ENCODE results near the gene NRP2. TPM values are rescaled to one million over a fixed set of nuclear protein-coding genes. Genes with fewer than 3 reads are reported as not detected.
A peak's percentile ranks its signal among the peaks of the same experiment; 100 is the strongest.

Gene NRP2
- total RNA-seq, 1 experiment from 2014 or later = 84.6 TPM

DNA sequence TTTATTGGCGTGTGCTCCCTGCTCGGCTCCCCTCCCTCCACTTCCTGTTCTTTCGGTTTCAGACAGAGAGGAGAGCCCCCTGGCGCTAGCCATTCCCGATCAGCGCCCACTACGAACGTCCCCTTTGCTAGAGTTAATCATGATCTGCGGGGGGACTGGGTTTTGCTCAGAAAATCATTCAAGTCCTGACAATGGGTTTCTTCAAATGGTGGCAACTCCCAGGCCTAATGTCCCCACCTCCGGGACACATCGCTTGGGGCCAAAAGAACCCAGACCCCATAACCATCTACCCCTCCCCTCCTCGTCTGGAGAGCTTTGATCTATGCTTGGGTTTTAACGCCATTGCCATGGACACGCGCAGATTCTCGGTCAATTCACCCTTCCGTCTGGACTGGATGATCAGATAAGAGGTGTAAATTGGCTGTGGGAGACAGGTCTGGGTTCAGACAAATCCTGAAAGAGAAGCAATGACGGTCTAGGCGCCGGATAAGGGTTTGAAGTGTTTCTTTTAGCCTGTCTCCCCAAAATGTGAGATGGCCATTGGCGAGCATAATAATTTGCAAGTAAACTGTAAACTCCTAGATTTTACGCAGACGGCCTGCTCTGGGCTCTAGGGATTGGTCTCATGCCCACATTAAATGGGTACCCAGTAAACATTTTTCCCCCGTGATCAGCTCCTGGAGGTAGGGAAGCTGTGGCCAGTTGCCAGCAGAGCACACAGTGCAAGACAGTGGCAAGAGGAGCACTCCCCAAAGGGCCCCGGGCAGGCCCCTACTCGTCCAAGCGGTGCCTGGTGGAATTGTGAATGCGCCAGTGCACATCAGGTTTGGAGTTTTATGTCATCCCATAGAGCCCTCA, 4.7 kb downstream of the NRP2 start:
- no peak for DNase-seq (ENCODE audit: low read depth)

DNA sequence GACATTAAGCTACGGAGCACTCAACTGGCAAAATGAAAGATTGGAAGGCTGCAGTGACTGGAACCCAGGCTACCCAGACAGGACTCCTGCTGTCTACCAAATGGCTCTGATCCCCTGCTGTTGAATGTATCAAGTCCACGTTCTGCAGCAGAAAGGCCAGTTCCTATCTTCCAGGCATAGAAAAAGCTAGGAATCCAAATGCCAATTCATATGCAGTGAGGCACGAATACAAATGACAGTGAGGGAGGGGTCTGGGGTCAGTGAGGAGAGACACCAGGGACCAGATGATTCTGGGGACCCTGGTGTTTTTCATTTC, 5.3 kb downstream of the NRP2 start:
- no peak for DNase-seq (ENCODE audit: low read depth)

DNA sequence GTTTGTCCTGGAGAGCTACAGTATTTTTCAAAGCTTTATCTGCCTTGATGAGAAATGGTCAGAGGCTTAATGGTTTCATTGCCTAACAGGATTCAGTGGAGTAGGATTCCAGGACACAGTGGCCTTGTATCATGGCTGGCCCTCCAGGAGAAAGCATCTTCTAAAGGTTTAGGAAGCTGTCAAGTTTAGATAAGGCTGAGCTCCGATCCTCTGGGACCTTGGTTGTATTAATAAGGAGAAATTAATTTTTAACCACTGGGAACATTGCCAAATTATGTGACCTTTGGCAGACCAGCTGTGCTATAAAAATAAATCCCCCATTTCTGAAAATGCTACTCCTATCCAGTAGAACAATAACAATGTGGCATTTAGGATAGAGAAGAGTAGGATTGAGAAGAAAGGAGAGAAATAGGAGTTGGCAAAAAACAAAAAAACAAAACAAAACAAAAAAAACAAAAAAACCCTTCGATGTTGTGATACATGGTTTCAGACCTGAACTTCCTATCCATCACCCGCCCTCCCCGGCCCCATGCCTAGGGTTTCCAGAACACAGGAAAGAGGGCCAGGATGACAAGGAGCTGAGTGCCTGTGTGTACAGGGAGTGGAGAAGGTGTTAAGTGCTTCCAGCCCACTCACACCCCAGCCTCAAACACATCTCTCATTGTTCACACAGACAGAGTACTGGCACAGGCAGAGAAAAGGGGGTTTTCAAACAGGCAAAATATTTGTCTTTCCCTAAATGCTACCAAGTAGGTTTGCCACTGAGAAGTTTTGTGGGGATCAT, 6.3 kb downstream of the NRP2 start:
- DNase-seq (ENCODE audit: low read depth) = no peak

DNA sequence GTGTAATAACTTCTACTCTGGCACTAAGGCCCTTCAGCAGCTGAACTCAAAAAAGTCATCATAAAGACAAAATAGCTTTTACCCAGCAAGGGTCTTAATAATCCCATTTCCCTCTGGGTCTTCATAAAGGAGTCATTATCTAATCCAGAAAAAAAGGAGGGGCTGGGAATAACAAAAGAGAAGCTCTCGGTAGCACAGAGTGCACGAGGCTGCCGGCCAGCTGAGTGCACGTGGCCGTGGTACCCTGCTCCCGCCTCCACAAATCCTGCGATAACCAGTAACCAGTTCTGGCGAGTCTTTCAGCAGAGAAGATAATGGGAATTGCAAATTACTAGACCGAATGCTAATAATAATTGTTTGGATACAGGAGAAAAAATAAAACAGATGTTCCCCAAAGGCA, 7.5 kb downstream of the NRP2 start:
- no peak for DNase-seq (ENCODE audit: low read depth)

DNA sequence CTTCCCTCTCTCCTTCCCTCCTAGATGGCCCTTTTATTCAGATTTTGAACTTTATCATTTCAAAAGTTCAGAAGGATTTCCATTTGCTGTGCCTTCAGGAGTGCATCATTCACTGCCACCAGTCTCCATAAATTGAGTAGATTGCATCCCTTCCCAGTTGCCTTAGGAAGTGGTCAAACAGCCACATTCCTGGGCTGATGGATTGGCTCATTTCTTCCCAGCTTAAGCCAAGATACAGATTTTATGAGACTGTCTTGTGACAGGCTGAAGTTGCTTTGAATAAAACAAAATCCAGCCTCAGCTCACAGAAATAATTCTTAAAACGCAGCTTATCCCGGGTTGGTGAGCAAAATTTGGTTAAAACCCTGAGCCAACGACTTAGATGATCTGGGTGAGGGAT, 9.8 kb downstream of the NRP2 start:
- DNase-seq (ENCODE audit: low read depth) = peak; percentile 88

DNA sequence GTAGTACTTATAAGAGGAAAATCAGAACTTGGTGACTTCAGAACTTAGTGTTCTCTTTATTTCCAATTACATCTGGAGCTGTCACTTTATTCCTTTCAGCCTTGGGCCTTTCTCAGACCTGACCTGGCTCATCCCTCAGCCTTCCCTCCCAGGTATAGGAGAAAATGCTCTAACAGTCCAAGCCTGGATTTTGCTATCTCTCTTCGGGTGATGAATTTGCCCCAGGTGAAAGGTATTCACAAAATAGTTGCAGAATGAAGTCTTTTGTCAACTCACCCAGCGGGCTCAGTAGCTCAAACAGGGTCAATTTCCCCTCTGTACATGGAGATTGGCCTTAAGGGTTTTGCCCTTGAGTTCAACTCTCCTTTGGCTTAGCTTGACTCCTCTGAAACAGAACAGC, 12.0 kb downstream of the NRP2 start:
- no peak for DNase-seq (ENCODE audit: low read depth)

DNA sequence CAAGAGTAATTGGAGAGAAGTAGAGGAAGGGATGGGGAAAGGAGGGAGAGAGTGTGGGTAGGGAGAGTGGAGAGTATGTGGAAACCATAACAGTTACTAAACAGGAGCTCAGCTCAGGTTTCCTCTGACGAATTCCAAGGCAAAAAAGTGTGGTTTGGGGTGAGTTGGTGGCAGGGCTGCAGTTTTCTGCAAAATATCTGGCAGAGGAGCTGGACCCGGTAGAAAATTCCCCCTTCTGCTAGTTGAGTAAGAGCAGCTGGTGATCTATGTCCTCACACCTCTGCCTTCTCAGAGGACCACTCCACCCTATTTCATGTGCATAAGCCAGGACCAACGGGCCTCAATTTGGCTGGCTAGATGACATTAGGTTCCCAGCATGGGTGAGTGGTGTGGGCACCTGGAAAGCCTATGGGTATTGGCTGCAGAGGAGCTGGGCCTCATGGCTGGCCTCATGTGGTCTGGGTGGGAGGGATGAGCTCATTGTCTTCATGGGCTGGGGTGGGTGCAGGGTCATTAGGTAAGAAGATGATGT, 13.2 kb downstream of the NRP2 start:
- peak; percentile 85 for DNase-seq (ENCODE audit: low read depth)

DNA sequence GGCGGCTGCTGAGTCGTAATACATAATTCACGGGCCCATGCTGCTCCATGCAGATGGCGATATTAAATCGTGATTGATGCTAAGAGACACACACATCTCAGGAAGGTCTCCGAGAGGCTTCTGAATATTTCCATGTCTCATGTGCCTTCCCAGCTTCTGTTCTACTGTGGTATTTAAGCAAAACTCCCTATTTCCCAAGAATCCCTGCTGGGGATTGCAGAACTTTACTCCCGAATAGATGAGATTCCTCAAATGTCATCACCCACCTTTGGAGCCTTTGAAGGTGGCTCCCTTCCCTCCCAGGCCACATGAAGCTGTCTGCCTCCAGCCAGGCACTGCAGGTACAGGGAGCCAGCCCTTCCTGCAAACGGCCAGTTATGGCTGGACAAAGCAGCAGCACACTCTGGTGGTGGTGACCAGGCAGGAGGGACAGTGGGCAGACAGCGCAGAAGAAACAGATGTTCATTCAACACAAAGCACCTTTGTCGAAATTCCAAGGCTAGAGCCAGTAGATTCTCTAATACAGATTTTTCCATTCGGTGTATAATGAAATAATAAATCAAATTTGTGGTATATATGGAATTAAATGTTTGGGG, 14.1 kb downstream of the NRP2 start:
- peak; percentile 61 for DNase-seq (ENCODE audit: low read depth)

DNA sequence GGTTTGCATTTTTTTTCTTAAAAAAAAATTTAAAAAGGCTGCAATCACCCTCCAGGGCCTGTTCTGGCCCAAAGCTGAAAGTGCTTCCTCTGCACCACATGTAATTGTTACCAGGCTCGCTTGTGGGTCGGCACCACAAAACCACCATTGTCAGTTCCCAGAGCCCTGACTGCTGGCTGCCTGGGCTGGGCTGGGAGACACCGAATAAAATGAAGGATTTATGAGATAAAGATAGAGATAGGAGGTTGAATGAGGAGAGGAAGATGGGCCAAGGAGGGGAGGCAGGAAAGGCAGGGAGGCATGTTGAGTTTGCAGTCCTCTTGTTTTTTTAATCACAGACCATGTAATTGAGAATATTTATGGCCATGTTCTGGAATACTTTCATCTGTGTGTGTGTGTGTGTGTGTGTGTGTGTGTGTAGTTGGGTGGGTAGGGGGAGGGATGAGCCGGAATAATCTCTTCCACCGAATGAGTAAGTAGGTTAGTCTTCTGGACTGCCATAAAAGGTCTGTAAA, 14.7 kb downstream of the NRP2 start:
- DNase-seq (ENCODE audit: low read depth) = peak; percentile 69

DNA sequence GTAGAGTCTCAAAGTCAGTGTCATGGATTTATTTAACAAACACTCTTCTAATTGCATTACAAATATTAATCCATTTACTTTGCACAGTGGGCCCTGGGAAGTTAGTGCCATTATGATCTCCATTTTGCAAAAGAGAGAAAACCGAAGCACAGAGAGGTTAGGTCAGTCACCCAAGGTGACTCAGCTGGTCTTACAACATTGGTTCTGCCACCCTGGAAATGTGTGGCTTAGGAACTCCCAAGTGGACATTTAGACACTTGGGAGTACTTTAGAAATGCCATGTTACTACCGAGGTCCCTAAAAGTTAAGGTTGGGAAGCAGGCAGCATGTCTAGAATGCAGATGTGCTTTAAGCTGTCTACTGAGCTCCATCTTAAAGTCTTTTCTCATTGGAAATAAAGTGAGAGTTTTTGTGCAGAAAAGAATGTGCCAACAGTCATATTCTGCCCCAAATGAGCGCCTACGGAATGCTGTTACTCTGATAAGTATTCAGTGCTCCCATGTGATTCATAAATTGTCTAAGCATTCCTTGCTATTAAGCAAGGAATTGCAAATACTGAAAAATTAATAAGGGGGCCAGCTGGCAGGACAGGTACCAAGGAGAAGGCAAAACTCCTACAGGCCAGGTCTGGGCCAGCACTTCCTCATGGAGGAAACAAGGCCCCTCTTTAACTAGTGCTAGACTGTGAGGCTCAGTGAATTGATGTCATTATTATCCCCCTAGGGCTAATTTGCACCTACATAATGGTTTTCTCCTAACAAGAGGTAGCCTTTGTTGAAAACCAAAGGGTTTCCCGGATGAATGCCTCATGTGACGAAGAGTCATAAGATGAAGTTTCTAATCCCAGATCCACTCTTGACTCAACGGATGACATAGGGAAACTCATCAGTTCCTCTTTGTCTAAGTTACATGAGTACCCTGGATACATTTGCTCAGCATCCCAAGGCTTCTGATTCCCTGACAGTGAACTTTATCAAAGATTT, 16.3 kb downstream of the NRP2 start:
- peak; percentile 61 for DNase-seq (ENCODE audit: low read depth)

DNA sequence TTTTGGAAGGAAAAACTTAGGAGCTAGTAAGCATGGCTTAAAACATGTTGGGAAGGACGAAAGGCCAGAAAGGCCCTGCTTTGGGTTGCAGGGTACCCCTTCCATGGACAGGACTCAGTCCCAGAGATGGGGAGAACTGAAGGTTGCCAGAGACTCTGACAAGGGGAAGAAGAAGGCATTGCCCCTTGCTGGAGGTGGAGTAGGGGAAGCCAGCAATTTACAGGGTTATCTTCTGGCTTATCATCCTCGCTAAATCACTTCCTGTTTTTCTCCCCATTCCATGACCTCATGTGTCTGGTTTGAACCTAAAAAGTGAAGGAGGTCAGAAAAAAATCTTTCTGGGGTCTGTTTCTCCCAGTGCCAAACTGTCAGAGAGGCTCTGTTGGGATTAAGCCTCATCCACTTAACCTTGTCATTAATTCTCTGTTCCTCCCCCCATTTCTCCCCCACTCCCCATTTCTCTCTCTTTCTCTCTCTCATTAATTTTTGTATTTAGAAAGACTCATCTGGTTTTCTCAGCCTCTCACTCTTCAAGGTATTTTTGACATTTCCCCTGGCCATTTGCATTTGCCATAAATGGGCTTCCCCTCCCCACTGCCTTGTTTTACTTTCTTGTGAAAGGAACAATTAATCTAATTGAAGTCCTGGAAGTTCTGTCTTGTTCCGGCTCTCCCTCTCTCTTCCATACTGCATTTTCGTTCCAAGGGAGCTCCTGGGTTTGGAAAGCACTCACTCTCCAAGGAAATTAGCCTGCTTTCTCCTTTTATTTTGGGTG, 17.4 kb downstream of the NRP2 start:
- DNase-seq (ENCODE audit: low read depth) = no peak

DNA sequence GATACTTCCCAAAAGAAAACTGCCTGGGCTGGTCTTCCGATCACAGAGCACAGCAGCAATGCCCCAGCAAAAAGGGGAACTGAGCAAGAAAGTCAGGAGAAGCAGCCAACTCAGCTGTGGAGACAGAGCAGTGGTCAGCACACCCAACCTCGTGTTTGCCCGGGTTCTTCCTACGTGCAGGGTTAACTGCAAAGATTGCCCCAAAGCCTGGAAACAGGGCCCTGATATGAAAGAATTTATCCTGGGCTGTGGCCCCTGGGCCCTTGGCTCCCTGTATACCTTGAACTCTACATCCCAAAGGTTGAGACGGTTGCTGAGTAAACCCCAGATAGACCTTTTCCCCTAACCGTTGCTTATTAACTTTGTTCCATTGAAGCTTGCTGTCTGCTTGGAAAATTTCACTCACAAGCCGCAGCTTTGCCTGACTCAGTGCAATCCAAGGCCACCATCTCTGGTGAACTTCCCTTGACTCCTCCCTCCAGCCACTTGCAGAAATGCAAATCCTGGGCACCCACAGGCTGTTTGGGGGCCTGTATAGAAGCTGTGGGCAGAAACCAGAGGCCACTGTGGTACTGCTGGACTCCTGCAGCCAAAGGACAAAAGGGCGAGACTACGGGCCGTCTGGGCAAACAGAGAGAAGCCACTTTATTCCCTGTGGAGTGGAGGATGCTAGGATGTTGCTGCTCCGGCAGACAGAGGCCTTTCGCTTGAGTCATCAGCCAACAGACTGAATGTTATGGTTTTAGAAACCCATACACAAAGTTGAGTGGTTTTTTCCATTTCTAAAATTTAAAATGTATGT, 18.2 kb downstream of the NRP2 start:
- peak; percentile 96 for DNase-seq (ENCODE audit: low read depth)

DNA sequence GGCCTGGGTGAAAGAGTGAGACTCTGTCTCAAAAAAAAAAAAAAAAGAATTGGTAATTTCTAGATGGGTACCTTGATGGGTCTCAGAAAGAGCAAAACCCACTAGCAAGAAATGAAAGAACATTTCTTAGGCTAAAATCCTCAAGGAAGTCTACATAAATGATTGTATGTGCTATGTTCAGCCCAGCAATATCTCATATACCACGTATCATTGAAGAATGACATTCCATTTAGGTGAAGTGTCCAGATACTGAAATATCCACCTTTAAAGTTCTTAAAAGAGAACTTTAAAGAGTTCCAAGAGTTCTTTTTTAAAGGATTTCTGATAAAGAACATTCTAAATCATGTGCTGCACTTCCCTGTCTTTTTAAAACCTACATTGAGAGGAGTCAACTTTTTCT, 19.2 kb downstream of the NRP2 start:
- DNase-seq (ENCODE audit: low read depth) = peak; percentile 77

DNA sequence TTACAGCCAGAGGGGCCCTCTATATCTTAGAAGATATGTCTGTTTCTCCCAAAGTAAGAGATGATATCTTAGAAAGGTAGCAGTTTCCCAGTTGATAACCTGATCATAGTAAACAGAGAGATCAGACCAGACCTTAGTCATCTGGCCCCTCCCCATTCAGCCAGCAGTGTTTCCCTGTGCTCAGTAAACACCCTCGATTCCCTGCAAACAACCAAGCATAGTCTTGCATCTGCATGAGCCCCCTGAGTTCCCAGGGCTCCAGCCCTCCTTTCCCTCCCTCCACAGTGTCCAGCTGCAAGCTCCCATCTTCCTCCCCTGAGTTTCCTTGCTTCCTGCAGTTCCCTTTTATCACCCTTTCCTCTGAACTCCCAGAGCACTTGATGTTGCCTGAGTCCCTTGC, 20.3 kb downstream of the NRP2 start:
- DNase-seq (ENCODE audit: low read depth) = peak; percentile 57

DNA sequence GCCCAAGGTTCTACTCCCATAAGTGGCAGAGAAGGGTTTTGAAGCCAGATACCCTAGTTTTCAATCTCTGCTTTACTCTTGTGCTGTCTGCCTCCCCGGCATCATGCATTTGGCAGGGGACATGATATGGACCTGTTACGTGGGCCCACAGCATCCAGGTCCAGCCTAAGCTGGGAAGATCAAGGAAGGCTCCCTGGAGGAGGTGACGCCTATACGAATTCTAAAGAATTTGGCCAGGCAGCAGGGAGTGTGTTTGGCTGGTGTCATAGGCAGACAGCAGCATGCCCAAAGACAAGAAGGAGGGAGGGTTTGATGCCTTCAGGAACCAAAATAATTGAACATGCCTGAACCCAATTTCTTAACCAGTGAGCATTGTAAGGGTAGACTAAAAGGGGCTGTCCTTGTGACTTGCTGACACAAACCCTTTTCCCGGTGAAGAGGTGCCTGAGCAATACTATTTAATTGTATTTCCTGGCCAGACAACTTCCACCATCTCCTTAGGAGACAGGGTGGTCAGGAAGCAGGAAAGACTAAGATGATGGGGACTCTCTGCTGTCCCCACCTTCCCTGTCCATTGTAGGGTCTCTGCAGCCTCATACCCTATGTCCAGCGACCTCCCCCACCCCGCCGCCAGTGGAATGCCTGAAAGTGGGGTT, 21.3 kb downstream of the NRP2 start:
- no peak for DNase-seq (ENCODE audit: low read depth)

DNA sequence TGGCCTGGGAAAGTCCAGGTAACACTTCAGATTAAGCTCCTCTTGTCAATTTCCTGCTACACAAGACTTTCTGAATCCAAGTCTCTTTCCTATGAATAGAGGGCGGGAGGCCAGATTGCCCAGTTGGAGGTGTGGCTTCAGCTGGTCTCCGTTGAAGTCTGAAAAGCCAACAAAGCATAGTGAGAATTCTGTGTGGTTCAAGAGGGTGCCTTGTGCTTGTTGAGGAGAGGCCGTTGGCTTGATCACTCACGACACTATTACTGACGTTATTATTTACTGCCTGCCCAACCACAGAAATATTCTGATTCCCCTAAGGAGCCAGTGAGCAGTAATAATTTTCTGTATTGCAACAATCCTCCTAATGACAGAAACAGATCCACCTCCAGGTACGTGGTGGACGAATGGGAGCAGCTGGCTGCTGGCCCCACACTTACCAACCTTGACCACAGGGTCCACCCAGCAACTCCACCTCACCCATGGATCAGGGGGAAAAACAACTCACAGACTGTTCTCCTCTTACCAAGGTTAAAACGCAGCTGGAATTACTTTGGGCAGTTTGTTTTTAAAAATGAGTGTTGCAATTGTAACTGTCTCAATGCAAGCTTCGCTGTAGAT, 21.9 kb downstream of the NRP2 start:
- DNase-seq (ENCODE audit: low read depth) = peak; percentile 85

DNA sequence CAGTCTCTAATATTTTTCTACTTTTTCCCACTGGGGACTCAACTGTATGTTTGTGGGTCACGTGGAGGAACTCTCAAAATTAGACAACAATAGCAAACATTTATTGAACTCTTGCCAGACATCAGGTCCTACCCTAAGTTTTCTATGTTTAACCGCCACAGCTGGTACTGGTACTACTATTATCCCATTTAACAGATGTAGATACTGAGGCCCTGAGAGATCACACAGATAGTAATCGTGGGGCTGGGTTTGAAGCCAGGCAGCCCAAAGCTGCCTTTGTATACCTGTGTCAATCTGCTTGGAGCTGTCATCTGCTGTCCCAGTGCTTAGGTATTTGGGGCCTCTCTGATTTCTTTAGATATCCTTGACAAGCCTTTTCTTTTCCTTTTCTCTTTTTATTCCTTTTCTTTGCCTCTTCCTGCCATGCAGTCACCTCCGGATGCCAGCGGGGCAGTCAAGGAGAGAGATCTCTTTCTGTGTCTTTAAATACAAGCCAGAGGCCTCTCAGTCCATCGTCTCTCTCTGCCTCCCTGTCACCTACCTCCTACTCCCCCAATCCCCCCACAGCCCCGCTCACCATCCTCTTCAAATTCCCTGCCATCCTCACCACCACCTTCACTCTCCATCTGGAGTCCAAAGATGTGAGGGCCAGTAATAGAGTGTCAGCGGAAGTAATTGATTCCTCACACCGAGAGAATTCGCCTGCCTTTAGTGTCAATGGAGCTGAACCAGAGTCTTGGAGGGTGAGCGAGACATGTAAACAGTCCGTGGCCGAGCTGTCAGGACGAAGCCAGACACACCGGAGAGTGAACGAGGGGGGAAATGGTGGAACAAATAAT, 23.4 kb downstream of the NRP2 start:
- no peak for DNase-seq (ENCODE audit: low read depth)

All from M059J (cell line).